ENCODE measurements around the gene MRPL22.

GRCh38 chr5:154986151-154986550 lies 45.3 kb downstream of the MRPL22 start:
- TF ChIP-seq CTCF (optimal IDR thresholded peaks at IDR 0.05 in 1 of 3, IDR thresholded peaks at IDR 0.05 in 1 of 3, conservative IDR thresholded peaks at IDR 0.05 in 1 of 3; ENCODE audit: extremely low read depth in 1 of 3, insufficient read depth in 2 of 3, low read length in 3 of 3) = no peak
- no peak for TF ChIP-seq EZH2 (IDR thresholded peaks at IDR 0.05; ENCODE audit: low read length)

Measured in keratinocyte (primary cell).